GM19372 (cell line): ENCODE data around the gene TMEM82.

Experiments
- ATAC-seq: cut with Tn5 transposase; IDR thresholded peaks from one replicate; pipeline ENCODE4 v1.9.1; 2021; ENCODE audit warnings: mild to moderate bottlenecking, low read depth, moderate library complexity; ENCODE audit not compliant: unreplicated experiment

Gene TMEM82

DNA sequence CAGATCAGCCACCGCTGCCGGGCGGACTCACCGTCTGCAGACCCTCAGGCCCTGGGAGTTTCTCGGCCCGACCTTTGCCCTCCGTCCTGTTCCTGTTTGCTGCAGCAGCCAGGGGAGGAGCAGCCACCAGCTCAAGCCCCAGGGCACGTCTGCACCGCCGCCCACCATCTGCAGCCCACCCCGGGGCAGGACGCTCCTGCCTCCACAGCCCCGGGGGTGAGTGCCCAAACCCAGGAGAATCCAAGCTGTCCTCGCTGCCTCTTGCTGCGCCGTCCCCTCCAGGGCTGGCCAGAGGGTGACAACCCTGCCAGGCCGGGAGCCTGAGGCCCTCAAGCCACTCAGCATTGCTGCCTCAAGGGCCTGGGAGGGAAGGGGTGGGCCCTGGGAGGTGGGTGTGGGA is 7.4 kb upstream of the TMEM82 start:
- no peak for ATAC-seq

DNA sequence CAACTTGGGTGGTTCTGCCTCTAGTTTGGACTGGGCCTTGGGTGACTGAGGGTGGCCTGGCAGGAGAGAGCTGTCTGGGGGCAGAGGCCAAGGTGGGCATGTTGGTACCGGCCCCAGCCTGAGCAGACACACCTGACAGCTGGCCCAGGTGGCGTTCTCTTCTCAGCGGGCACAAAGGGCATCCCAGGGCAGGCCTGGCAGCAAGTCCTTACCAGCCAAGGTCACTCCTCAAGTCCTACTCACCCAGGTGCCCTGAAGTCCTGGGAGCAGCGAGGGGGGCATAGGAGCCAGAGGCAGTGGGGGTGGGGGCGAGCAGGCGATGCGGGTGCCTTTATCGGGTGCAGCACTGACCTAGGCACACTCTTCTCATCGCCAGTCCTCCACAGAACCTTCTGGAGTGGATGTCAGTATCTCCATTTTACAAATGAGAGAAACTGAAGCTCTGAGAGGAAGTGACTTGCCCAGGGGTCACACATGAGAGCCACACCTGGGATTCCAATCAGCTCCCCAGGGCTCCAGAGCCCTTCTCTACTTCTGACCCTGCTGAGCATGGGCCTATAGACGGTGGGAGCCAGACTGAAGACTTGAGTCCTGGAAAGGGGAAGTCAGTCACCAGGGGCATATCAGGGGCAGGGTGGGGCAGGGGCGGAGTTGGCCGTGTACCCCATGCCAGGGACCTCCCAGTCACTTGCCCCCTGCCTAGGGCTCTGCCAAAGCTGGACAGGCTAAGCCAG is 6.8 kb upstream of the TMEM82 start:
- no peak for ATAC-seq

DNA sequence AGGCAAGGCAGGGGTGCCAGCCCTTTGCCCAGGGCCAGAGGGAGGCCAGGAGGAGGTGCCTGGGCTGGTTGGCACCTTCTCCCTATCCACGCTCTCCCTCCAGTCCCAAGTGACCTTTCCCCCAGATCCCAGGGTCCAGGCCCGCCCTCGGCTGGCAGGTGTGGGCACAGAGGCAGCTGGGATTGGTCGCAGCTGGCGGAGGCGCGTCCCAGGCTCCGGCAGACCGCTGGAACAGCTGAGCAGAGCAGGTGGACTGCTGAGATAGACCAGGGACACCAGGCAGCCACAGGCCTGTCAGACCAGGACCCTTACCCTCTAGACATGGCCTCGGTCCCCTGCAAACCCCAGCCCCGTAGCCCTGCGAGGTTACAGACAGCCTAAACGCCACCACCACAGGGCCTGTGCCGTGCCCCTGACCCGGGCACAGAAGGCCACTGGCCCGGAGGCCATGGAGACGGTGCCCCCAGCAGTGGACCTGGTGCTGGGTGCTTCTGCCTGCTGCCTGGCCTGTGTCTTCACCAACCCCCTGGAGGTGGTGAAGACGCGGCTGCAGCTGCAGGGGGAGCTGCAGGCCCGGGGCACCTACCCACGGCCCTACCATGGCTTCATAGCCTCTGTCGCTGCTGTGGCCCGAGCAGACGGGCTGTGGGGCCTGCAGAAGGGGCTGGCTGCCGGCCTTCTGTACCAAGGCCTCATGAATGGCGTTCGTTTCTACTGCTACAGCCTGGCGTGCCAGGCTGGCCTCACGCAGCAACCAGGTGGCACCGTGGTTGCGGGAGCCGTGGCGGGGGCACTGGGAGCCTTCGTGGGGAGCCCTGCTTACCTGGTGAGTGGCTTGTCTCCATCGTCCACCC is 6.0 kb upstream of the TMEM82 start, which contains the start of gene SLC25A34:
Gene SLC25A34 (plus strand): TSS at position 221 of the 854 bp plus-strand sequence. CDS start 228 bp downstream, at position 449.
- ATAC-seq, result no peak

DNA sequence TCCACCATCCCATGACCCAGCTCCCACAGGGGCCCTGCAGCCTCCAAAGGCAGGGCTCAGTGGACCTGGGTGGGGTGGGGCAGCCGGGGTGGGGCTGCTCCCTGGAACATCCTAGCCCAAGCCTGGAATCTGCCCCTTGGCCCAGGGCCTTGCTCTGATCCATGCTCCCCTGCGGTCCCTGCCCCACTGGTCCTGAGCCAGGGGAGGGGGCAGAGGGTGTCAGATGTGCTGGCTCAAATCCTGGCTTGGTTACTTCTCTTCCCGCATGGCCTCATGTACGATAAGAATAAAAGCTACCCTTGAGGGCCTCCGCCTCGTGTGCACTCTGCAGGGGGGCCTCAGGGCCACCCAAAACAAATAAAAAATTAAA is 5.4 kb upstream of the TMEM82 start:
- no peak for ATAC-seq

DNA sequence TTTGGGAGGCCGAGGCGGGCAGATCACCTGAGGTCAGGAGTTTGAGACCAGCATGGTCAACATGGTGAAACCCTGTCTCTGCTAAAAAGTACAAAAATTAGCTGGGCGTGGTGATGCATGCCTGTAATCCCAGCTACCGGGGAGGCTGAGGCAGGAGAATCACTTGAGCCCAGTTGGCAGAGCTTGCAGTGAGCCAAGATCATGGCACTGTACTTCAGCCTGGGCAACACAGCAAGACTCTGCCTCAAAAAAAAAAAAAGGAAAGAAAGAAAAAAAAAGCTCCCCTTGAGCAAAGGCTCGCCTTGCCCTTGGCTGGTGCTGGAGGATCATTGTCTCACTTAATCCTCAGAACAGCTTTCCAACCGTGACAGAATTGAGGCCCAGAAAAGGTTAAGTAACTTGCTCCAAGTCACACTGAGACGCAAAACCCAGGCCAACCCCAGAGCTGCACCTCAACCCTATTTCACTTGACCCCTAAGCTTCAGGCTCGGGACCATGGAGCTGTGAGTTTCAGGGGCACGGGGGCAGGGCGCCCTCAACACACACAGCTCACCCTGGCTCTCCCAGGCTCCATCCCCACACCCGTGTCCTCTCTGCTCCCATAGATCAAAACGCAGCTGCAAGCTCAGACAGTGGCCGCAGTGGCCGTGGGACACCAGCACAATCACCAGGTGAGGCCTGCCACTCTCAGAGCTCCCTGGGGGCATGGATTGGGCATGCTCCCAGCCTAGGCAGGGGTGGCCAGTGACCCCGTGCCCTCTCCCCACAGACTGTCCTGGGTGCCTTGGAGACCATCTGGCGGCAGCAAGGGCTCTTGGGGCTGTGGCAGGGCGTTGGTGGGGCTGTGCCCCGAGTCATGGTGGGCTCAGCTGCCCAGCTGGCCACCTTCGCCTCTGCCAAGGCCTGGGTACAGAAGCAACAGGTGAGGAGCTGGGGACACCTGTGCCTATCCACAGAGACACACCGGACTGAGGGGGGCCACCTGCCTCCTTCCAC is 4.7 kb upstream of the TMEM82 start:
- no peak for ATAC-seq

DNA sequence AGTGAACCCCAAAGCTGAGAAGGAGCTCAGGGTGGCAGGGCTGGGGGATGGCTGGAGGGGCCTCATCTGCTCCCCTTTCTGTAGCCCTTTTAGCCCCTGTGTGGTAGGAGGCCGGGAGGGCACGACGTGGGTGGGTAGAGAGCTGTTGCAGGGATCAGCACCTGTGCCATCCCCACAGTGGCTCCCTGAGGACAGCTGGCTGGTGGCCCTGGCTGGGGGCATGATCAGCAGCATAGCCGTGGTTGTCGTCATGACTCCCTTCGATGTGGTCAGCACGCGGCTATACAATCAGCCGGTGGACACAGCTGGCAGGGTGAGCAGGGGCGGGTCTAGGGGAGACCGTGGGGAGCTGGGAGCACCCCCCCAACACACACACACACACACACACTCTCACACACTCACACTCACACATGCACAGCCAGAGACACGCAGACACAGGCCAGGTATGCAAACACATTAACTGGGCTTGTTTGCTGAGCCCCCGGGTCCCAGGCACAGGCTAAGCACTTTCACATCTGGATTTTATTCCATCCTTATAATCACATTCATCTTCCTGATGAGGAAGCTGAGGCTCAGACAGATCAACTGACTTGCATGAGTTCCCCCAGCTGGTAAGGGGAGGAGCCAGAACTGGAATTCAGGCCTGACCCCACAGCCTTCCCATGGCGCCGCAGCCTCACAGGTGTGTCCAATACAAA is 3.7 kb upstream of the TMEM82 start:
- no peak for ATAC-seq

DNA sequence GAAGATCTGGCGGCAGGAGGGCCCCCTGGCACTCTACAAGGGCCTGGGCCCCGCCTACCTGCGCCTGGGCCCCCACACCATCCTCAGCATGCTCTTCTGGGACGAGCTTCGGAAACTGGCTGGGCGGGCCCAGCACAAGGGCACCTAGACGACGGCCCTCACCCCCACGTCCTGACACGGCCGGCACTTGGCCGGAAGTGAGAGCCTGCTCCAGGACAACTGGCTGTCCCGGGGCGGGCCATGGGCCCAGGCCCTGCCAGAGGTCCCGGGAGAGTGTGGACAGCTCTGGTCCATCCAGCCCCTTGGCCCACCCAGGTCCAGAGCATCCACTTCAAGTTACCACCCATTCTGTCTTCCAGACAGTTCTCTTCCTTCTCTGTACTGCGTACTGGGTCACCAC is 3.0 kb upstream of the TMEM82 start:
- no peak for ATAC-seq

DNA sequence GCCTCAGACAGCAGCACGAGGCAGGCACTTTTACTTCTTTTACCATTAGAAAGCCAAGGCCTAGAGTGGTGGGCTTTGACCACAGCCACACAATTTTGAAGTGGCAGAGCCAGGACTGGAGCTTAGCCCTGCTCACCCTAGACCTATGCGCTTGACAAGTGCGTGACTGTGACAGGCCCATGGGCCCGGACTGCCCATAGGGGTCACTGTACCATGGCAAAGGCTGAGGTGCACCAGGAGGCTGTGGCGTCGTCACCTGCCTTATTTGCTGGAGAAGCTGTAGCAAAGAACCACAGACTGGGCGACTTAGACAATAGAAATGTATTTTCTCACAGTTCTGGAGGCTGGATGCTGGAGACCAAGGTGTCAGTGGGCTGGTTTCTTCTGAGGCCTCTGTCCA is 2.6 kb upstream of the TMEM82 start:
- no peak for ATAC-seq

DNA sequence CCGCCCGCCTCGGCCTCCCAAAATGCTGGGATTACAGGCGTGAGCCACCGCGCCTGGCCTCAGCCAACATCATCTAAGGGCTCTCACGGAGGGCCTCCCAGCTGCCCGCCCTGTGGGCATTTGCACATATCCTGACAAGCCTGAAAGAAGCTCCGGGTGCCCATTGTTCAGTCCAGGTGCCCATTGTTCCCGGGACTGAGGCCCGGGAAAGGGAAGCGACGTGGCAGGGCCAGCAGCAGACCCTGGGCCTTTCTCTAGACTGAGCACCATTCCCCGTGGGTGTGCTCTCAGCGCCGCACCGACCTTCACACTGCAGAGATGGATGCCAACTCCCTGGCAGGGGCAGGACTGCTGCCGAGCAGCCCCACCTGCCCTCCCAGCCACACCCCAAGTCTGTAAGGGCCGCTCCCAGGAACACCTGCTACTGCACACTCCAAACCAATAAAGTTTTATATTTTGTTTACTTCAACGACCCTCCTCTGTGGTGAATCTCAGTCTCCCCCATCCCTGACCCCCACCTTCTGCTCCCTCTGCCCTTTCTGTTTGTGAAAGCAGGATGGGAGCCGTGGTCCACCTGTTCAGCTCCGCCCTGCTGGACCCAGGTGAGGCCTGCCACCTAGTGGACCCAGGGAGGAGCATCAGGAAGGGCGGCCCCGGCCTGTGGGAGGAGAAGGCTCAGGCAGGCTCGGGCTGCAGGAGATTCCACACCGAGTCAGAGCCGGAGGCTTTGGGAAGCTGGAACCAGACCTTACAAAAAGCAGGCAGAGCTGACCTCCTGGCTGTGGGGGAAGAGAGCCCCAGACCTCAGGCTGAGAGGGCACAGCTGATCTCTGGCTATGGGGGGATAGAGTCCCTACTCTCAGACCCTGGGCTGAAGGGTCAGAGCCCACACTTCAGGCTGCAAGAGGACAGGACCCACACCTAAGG is 1.1 kb upstream of the TMEM82 start:
- ATAC-seq, result no peak

DNA sequence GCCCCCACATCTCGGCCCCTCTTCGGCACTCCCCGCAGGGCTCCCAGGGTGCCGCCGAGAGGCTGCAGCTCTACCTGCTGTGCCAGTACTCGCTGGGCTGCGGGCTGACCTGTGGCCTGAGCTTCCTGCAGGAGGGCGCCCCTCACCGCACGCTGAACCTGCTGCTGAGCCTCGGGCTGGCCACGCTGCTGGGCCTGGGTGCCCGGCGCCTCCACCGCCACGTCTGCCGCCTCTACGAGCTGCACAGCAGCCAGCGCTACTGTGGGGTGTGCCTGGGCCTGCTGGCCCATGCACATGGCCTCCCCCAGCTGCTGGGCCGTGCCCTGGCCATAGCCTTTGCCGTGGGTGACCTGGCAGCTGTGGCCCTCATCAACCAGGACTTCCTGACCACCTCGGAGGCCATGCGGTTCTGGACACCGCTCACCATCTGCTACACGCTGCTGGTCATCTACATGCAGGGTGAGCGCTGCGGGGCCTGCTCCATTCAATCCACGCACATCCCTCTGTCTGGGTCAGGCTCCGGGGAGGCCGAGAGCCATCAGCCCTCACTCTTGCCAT is 1.9 kb downstream of the TMEM82 start:
- no peak for ATAC-seq

DNA sequence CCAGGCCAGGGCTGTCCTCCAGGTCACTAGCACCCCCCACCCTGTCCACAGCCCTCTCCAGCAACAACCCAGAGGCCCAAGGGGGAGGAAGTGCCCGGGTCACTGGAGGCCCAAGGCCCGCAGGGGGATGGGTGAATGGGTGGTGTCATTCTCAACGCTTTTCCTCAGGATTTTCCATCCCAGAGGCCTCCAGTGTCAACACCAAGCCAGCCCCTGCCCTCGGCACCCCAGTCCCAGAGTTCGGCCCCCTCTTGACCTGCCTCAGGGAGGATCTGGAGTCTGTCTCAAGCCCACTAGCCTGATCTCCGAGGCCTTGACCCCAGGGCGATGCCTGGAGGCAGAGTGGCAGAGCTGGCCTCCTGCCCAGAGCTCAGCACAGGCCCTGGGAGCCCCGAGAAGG is 5.1 kb downstream of the TMEM82 start:
- no peak for ATAC-seq

DNA sequence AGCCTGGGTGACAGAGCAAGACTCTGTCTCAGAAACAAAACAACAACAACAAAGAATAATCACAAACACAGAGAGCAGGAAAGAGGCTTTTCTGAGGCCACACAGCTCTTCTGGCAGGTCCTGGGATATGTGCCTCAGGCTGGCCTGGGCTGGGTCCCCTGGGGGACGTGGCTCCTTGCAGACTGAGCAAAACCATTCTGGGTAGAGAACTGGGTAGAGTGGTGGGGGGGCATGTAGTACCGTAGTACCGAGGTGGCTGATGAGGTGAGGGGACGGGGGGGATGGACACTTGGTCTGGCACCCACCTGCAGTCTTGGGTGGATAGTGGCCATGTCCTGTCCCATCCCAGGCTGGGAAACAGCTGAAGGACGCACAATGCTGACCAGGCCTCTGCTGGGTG is 6.0 kb downstream of the TMEM82 start:
- ATAC-seq, result no peak

DNA sequence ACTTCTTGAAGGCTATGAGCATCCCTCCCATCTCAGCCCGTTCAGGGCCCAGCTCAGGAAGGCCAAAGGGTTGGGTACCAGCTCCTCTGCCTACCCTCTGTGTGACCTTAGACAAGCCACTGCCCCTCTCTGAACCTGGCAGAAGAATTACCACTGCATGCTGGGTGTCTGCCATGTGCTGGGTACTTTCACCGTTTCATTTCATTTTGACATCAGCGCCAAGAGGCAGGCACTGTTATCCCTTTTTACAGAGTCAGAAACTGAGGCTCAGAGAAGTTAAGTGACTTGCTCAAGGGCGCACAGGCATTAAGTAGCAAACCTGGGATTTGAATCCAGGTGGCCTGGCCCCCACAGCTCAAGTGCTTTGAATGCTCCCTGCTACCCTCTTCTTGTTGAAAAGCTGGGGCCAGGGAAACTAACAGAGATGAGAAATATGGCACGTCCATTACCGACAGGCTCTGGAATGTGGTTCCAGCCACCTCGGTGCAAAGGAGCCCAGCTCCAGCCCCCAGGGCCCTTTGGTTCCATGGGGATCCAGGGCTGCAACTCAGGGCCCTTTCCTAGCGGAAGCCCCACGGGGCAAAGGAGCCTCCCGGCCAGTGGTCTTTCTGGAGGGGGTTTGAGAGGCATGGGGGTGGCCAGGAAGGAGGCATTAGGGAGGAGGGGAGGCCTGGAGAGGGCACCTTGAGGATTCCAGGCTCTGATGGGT is 6.5 kb downstream of the TMEM82 start:
- ATAC-seq, result no peak

DNA sequence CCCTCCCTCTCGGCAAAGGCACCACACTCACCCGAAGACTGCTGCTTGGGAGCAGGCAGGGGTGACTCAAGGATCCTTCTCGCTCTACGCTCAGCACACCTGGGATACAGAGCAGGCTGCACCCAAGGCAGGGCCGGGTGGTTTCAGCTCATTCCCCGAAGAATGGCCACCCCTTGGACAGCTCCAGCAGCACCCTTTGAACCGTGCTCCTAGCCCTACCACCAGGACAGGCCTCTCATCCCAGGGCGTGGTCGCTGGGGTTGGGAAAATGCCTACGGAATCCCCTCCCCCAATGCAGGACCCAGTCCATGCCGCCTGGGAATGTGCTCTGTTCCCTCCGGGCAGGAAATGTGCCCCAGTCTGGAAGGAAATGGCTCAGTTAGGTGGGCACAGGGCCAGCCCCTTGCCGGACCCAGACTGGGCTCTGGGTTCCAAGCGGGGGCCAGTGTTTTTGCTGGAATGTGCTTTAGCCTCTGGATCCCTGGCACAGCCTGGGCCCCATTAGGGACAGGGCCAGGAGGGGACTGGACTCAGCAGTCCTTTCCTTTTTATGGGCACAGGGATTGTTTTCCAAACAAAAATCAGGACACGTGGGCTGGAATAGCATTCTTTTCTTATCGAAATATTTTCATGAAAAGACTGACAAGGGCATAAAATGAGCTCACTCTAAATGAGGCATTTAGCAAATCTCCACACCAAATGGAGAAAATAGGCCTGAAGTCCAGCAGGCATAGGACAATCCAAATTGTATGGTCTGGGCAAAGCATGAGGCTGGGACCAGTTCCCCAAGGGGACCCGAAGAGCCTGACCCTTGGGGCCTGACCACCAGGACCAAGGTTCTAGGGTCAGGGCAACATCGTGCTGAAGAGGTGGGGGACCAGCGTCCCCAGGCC is 7.3 kb downstream of the TMEM82 start:
- no peak for ATAC-seq

DNA sequence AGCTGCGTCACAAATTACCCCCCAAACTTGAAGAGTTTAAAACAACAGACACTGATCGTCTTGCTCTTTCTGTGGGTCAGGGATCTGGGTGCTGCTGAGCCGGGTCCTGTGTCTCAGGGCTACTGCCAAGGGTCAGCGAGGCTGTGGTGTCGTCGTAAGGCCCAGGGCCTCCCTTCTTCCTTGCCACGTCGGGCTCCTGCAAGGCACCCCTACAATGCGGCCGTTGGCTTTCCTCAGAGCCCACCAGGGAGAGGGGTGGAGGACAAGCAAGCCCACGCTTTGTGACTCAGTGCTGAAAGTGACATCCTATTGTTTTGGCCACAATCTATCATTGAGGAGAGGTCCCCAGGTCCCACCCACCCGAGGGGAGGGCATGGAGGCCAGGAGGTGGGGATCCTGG is 8.6 kb downstream of the TMEM82 start:
- ATAC-seq, result no peak

DNA sequence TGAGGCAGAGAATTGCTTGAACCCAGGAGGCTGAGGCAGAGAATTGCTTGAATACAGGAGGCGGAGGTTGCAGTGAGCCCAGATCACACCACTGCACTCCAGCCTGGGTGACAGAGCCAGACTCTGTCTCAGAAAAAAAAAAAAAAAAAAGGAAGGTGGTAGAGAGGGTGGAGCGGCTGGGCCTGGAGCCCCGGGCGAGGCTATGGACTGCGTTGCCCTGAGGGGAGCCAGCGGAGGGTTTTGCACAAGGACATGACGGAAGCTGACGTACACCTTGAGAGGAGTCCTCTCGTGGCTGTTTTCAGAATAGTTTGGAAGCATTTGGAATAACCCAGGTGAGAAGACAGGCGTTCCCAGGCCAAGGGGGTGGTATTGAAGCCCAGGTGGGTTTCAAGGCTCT is 9.4 kb downstream of the TMEM82 start:
- no peak for ATAC-seq

DNA sequence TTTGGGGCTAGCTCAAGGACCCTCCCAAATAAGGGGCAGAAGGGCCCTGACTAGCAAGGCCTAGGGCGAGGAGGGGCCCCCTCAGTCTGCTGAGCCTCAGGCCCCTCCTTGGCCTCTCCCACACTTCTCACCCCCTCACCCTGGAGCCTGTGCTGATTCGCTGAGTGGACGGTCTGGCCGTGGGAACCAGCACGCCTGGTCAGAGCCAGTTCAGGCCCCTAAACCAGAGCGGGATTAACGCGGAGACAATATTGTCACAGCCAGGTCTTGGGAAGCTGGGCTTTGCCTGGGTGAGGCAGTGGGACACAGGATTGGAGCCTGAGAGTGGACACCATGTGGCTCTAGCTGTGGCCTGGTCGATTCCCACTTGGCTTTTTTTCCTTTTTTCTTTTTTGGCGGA is 11.5 kb downstream of the TMEM82 start:
- no peak for ATAC-seq
